WTC11 (cell line): ENCODE data around the gene PIWIL1. TPM values are rescaled to one million over a fixed set of nuclear protein-coding genes. Genes with fewer than 3 reads are reported as not detected.
A peak's percentile ranks its signal among the peaks of the same experiment; 100 is the strongest.

Source experiments
- ATAC-seq: fragments of 200-7000 bp; cut with Tn5 transposase; 2 replicates; pipeline ENCODE4 v1.10.0; 2021; ENCODE audit warnings: mild to moderate bottlenecking, moderate library complexity
- CTCF ChIA-PET: fragments of 300-600 bp; sonication (Branson Sonifier 250); formaldehyde crosslinking; loops from one replicate; lab custom pipeline; 2021; ENCODE audit warnings: antibody characterized with exemption; lab: Charles Lee
- POLR2A ChIA-PET: fragments of 350-600 bp; sonication (Branson Sonifier 250); formaldehyde crosslinking; loops from one replicate; lab custom pipeline; 2021; ENCODE audit warnings: antibody characterized with exemption; lab: Charles Lee
- DNase-seq: peaks from one replicate; pipeline ENCODE4 v3.0.0; 2021; ENCODE audit warnings: low spot score
- H3K27ac Mint-ChIP-seq: 2 replicates; pipeline ENCODE4 v1.8.0; 2021; ENCODE audit warnings: mixed read lengths
- H3K27me3 Mint-ChIP-seq: 2 replicates; pipeline ENCODE4 v1.8.0; 2021; ENCODE audit warnings: low read depth, mild to moderate bottlenecking, moderate library complexity, mixed read lengths
- H3K36me3 Mint-ChIP-seq: 2 replicates; pipeline ENCODE4 v1.8.0; 2021; ENCODE audit warnings: mixed read lengths
- H3K4me1 Mint-ChIP-seq: 2 replicates; pipeline ENCODE4 v1.8.0; 2022; ENCODE audit warnings: mixed read lengths
- H3K4me3 Mint-ChIP-seq: 2 replicates; pipeline ENCODE4 v1.8.0; 2021; ENCODE audit warnings: mild to moderate bottlenecking, moderate library complexity, mixed read lengths
- H3K9me3 Mint-ChIP-seq: 2 replicates; pipeline ENCODE4 v1.8.0; 2021; ENCODE audit warnings: mixed read lengths
- AR ChIP-seq: fragments of 250-450 bp; sonication (Bioruptor Pico); IDR thresholded peaks from 2 replicates; pipeline ENCODE4 v1.9.0; 2021; ENCODE audit warnings: mild to moderate bottlenecking
- CBFB ChIP-seq: sonication (generic); formaldehyde crosslinking; IDR thresholded peaks from 2 replicates; pipeline ENCODE4 v1.8.1; 2022; ENCODE audit warnings: mild to moderate bottlenecking, low read depth, missing genetic modification reagents
- CTCF ChIP-seq: fragments of 200-600 bp; IDR thresholded peaks from 2 replicates; pipeline ENCODE4 v1.8.0; 2022; ENCODE audit warnings: antibody characterized with exemption
- ESRRA ChIP-seq: sonication (generic); formaldehyde crosslinking; IDR thresholded peaks from 2 replicates; pipeline ENCODE4 v1.8.1; 2022; ENCODE audit warnings: mild to moderate bottlenecking, missing genetic modification reagents, borderline replicate concordance
- FOXJ3 ChIP-seq: sonication (generic); formaldehyde crosslinking; IDR thresholded peaks from 2 replicates; pipeline ENCODE4 v1.9.0; 2021; ENCODE audit warnings: missing genetic modification reagents, mild to moderate bottlenecking, borderline replicate concordance
- FOXK1 ChIP-seq: sonication (generic); formaldehyde crosslinking; IDR thresholded peaks from 2 replicates; pipeline ENCODE4 v1.8.0; 2022; ENCODE audit warnings: mild to moderate bottlenecking, moderate library complexity, missing genetic modification reagents
- GTF2I ChIP-seq: fragments of 250-450 bp; sonication (Bioruptor Pico); conservative IDR thresholded peaks from 2 replicates; pipeline ENCODE4 v1.4.0; 2021; ENCODE audit warnings: mild to moderate bottlenecking
- HMGXB4 ChIP-seq: sonication (generic); formaldehyde crosslinking; IDR thresholded peaks from 2 replicates; pipeline ENCODE4 v1.8.1; 2023; ENCODE audit warnings: mild to moderate bottlenecking, moderate library complexity, missing genetic modification reagents
- KAT7 ChIP-seq: sonication (generic); formaldehyde crosslinking; IDR thresholded peaks from 2 replicates; pipeline ENCODE4 v1.8.1; 2023; ENCODE audit warnings: missing genetic modification reagents, mild to moderate bottlenecking, borderline replicate concordance
- NFATC4 ChIP-seq: fragments of 250-450 bp; sonication (Bioruptor Pico); IDR thresholded peaks from 2 replicates; pipeline ENCODE4 v1.9.0; 2021; ENCODE audit warnings: mild to moderate bottlenecking
- NFE2L1 ChIP-seq: sonication (generic); formaldehyde crosslinking; IDR thresholded peaks from 2 replicates; pipeline ENCODE4 v1.8.1; 2023; ENCODE audit warnings: missing genetic modification reagents
- NFYB ChIP-seq: sonication (generic); formaldehyde crosslinking; conservative IDR thresholded peaks from 2 replicates; pipeline ENCODE4 v1.8.0; 2022; ENCODE audit warnings: low read depth, missing genetic modification reagents
- NR3C1 ChIP-seq: sonication (generic); formaldehyde crosslinking; conservative IDR thresholded peaks from 2 replicates; pipeline ENCODE4 v1.8.1; 2023; ENCODE audit warnings: low read depth, mild to moderate bottlenecking, missing genetic modification reagents
- SP1 ChIP-seq: sonication (generic); formaldehyde crosslinking; conservative IDR thresholded peaks from 2 replicates; pipeline ENCODE4 v1.8.1; 2022; ENCODE audit warnings: missing genetic modification reagents
- ZNF138 ChIP-seq: sonication (generic); formaldehyde crosslinking; conservative IDR thresholded peaks from 2 replicates; pipeline ENCODE4 v1.8.1; 2022; ENCODE audit warnings: mild to moderate bottlenecking, moderate library complexity, missing genetic modification reagents
- ZNF317 ChIP-seq: sonication (generic); formaldehyde crosslinking; IDR thresholded peaks from 2 replicates; pipeline ENCODE4 v1.8.1; 2023; ENCODE audit warnings: low read depth, mild to moderate bottlenecking, moderate library complexity, missing genetic modification reagents, borderline replicate concordance
- total RNA-seq: library from RNA; stranded (reverse); gene quantifications from 3 replicates; pipeline ENCODE4 v1.2.3, GENCODE V29; 2021
- TF ChIP-seq, protein P1 (sequence below): sonication (generic); formaldehyde crosslinking; IDR thresholded peaks from 2 replicates; pipeline ENCODE4 v1.8.0; 2022; ENCODE audit warnings: missing genetic modification reagents
- TF ChIP-seq, protein P2 (sequence below): sonication (generic); formaldehyde crosslinking; IDR thresholded peaks from 2 replicates; pipeline ENCODE4 v1.8.0; 2022; ENCODE audit warnings: mild to moderate bottlenecking, missing genetic modification reagents
- TF ChIP-seq, protein P3 (sequence below): sonication (generic); formaldehyde crosslinking; IDR thresholded peaks from 2 replicates; pipeline ENCODE4 v1.8.1; 2022; ENCODE audit warnings: mild to moderate bottlenecking, moderate library complexity, missing genetic modification reagents

The PIWIL1 gene
- total RNA-seq, 1 experiment from 2014 or later = not detected

DNA sequence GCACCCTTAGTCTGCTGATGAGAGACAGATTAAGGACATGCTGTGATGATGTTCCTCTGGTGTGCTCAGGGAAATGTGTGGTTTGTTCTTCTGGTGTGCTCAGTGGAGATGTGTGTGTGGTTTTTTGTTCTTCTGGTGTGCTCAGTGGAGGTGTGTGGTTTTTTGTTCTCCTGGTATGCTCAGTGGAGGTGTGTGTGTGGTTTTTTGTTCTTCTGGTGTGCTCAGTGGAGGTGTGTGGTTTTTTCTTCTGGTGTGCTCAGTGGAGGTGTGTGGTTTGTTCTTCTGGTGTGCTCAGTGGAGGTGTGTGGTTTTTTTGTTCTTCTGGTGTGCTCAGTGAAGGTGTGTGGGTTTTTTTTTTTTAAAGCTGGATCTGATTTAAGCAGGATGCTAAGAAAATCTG is 15.4 kb downstream of the PIWIL1 start:
- POLR2A ChIA-PET = no interaction called here
- CTCF ChIA-PET = no interaction called here
- H3K4me1 Mint-ChIP-seq = no peaks in the 10 kb centered on the region
- no peak for ATAC-seq
- peaks cover 65% of the 10 kb centered on the region for H3K9me3 Mint-ChIP-seq
- H3K27me3 Mint-ChIP-seq = peaks cover 8% of the 10 kb centered on the region
- TF ChIP-seq KAT7 (CRISPR knock-in tag) = no peak
- no peak for TF ChIP-seq HMGXB4
- no peak for TF ChIP-seq NFATC4
- TF ChIP-seq, protein P1, sequence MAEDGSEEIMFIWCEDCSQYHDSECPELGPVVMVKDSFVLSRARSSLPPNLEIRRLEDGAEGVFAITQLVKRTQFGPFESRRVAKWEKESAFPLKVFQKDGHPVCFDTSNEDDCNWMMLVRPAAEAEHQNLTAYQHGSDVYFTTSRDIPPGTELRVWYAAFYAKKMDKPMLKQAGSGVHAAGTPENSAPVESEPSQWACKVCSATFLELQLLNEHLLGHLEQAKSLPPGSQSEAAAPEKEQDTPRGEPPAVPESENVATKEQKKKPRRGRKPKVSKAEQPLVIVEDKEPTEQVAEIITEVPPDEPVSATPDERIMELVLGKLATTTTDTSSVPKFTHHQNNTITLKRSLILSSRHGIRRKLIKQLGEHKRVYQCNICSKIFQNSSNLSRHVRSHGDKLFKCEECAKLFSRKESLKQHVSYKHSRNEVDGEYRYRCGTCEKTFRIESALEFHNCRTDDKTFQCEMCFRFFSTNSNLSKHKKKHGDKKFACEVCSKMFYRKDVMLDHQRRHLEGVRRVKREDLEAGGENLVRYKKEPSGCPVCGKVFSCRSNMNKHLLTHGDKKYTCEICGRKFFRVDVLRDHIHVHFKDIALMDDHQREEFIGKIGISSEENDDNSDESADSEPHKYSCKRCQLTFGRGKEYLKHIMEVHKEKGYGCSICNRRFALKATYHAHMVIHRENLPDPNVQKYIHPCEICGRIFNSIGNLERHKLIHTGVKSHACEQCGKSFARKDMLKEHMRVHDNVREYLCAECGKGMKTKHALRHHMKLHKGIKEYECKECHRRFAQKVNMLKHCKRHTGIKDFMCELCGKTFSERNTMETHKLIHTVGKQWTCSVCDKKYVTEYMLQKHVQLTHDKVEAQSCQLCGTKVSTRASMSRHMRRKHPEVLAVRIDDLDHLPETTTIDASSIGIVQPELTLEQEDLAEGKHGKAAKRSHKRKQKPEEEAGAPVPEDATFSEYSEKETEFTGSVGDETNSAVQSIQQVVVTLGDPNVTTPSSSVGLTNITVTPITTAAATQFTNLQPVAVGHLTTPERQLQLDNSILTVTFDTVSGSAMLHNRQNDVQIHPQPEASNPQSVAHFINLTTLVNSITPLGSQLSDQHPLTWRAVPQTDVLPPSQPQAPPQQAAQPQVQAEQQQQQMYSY (CRISPR knock-in tag) = no peak
- no peak for TF ChIP-seq GTF2I (CRISPR knock-in tag)
- TF ChIP-seq, all 79 proteins: peak for 0
- no peak overlapping the region for H3K27ac Mint-ChIP-seq
- H3K36me3 Mint-ChIP-seq = peaks cover 23% of the 10 kb centered on the region
- no peak overlapping the region for H3K4me3 Mint-ChIP-seq
- DNase-seq = no peak

DNA sequence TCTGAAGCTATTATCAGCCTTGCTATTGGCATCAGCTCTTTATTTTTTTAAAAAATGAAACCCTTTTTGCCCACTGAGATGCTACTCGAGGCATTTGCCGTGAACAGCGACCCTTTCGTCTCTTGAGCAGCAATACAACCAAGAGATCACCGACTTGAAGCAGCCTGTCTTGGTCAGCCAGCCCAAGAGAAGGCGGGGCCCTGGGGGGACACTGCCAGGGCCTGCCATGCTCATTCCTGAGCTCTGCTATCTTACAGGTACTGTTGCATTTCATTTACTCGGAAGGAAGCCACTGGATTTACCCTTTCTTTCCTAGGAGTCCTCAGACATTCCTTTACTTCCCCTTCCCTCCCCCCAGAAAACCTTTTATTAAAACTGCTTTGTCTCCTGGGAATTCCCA is 16.7 kb downstream of the PIWIL1 start:
- Mint-ChIP-seq H3K36me3 (peaks cover 25% of the 10 kb centered on the region), H3K9me3 (peaks cover 74% of the 10 kb centered on the region), H3K27me3 (peaks cover 8% of the 10 kb centered on the region), H3K27ac (no peak overlapping the region), H3K4me3 (no peak overlapping the region), H3K4me1 (no peaks in the 10 kb centered on the region)
- CTCF ChIA-PET = no interaction called here
- ATAC-seq (peak; percentile 41; the same call in 1 of the 2 replicates), DNase-seq (no peak)
- no peak for TF ChIP-seq SP1
- POLR2A ChIA-PET = no interaction called here

DNA sequence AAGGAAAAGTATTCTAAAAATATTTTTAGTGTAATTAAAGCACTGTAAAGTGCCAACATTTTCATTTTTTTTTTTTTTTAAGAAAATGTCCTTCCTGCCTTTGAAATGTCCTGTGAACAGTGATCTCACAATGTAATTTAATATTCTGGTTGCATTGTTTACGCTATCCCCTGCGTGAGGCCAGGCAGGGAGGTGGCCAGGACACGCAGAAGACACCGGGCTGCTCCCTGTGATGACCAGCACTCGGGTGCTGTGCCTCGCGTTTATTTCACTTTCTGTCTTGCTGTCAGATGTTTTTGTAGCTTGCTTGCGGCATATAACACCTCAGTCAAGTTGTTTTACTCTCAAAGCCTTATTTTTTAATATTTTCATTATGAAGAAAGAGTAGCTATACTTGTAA is 18.5 kb downstream of the PIWIL1 start:
- Mint-ChIP-seq H3K27ac (no peak overlapping the region), H3K36me3 (peaks cover 30% of the 10 kb centered on the region), H3K4me3 (no peak overlapping the region), H3K4me1 (no peaks in the 10 kb centered on the region), H3K27me3 (peaks cover 4% of the 10 kb centered on the region), H3K9me3 (peaks cover 72% of the 10 kb centered on the region)
- ChIA-PET CTCF (no interaction called here), POLR2A (no interaction called here)
- no peak for DNase-seq
- ATAC-seq = no peak
- no peak for TF ChIP-seq ZNF138
- no peak for TF ChIP-seq NFYB
- no peak for TF ChIP-seq CBFB (CRISPR knock-in tag)

DNA sequence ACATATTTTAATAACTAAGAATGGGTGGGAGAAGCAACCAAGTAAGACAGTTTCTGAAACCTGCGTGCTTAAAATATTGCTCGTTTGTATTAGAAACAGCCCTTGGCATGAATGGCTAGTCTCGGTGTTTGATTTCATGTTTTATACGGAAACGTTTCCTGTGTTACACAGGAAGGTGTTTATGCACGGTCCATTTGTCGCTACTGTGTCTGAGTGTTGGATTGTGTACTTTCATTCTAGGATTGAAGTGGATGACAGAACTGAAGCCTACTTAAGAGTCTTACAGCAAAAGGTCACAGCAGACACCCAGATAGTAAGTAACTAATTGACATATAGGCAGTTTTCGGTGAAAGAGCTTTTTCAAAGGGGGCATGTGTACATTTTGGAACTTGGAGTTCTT is 19.6 kb downstream of the PIWIL1 start:
- H3K27ac Mint-ChIP-seq = no peak overlapping the region
- ChIA-PET CTCF (no interaction called here), POLR2A (no interaction called here)
- H3K36me3 Mint-ChIP-seq = peaks cover 22% of the 10 kb centered on the region
- H3K4me1 Mint-ChIP-seq = no peaks in the 10 kb centered on the region
- peaks cover 4% of the 10 kb centered on the region for H3K27me3 Mint-ChIP-seq
- no peak overlapping the region for H3K4me3 Mint-ChIP-seq
- no peak for ATAC-seq
- peaks cover 70% of the 10 kb centered on the region for H3K9me3 Mint-ChIP-seq
- DNase-seq = no peak
- no peak for TF ChIP-seq ZNF317
- TF ChIP-seq NFATC4 = no peak
- no peak for TF ChIP-seq NR3C1 (CRISPR knock-in tag)
- TF ChIP-seq AR = no peak
- TF ChIP-seq ESRRA (CRISPR knock-in tag) = no peak
- TF ChIP-seq, protein P2, sequence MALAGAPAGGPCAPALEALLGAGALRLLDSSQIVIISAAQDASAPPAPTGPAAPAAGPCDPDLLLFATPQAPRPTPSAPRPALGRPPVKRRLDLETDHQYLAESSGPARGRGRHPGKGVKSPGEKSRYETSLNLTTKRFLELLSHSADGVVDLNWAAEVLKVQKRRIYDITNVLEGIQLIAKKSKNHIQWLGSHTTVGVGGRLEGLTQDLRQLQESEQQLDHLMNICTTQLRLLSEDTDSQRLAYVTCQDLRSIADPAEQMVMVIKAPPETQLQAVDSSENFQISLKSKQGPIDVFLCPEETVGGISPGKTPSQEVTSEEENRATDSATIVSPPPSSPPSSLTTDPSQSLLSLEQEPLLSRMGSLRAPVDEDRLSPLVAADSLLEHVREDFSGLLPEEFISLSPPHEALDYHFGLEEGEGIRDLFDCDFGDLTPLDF = no peak
- TF ChIP-seq CTCF = no peak
- TF ChIP-seq FOXK1 = no peak
- no peak for TF ChIP-seq FOXJ3 (CRISPR knock-in tag)
- TF ChIP-seq, protein P3, sequence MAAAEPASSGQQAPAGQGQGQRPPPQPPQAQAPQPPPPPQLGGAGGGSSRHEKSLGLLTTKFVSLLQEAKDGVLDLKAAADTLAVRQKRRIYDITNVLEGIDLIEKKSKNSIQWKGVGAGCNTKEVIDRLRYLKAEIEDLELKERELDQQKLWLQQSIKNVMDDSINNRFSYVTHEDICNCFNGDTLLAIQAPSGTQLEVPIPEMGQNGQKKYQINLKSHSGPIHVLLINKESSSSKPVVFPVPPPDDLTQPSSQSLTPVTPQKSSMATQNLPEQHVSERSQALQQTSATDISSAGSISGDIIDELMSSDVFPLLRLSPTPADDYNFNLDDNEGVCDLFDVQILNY (CRISPR knock-in tag) = no peak
- TF ChIP-seq NFE2L1 (CRISPR knock-in tag) = no peak
